Stimulated activated CD4-positive, alpha-beta T cell treated with anti-CD3 and anti-CD28 coated beads, TNF-alpha, amount 100 ng/mL, for 48 hours (primary cell): ENCODE measurements around the gene SLC45A2.
"Not testable (repeated sequence)": the region's sequence is repeated elsewhere in the genome, so short reads cannot be mapped to it uniquely, and the experiment has no call there.

ENCODE experiments used
- DNase-seq, 3 donors: peaks; one replicate each; pipeline ENCODE4 v3.0.0-alpha.2; 2020; ENCODE audit warnings: low read depth in 3 of 3

The SLC45A2 gene

DNA sequence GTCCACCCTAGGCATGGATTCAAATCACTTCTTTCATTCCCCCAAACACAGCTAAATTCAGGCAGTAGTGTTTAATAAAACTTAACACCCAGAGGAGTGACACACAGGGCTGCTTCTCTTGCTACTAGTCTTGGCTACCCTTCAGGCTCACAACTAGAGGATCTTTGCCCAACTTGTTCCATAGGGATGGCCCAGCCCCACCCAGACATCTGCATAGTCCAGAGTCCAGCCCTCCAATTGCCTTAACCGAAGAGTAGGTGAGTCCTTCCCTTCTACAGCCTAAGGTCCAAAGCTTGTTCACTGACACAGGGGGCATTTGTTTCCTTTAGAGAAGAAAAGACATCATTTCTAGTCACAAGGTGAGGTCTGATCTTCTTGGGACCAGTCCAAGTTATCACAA is 63.5 kb downstream of the SLC45A2 start:
- DNase-seq: no peak

DNA sequence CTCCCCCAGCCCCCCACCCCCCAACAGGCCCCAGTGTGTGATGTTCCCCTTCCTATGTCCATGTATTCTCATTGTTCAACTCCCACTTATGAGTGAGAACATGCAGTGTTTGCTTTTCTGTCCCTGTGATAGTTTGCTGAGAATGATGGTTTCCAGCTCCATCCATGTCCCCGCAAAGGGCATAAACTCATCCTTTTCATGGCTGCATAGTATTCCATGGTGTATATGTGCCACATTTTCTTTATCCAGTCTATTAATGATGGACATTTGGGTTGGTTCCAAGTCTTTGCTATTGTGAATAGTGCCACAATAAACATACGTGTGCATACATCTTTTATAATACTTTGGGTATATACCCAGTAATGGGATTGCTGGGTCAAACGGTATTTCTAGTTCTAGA is 69.6 kb downstream of the SLC45A2 start:
- not testable (repeated sequence) for DNase-seq

DNA sequence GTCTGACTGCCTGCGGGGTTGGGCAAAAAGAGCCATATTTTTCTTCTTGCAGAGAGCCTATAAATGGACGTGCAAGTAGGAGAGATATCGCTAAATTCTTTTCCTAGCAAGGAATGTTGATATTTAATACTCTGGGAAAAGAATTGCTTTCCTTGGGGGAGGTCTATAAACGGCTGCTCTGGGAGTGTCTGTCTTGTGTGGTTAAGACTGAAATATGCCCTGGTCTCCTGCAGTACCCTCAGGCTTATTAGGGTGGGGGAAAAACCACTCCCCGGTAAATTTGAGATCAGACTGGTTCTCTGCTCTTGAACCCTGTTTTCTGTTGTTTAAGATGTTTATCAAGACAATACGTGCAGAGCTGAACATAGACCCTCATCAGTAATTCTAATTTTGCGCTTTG is 78.2 kb downstream of the SLC45A2 start:
- DNase-seq: not testable (repeated sequence)

- no peak for DNase-seq
Observed at GRCh38 chr5:33905381-33905780, 79.1 kb downstream of the SLC45A2 start.

DNA sequence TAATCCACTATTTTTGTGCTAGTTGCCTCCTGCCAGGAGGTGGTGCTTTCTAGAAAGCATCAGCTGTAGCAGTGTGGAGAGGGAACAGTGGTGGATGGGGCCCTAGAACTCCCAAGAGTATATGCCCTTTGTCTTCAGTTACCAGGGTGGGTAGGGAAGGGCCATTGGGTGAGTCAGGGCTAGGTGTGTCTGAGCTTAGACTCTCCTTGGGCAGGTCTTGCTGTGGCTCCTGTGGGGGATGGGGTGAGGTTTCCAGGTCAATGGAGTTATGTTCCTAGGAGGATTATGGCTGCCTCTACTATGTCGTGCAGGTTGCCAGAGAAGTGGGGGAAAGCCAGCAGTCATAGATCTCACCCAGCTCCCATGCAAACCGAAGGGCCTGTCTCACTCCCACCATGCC is 81.4 kb downstream of the SLC45A2 start:
- DNase-seq: no peak

DNA sequence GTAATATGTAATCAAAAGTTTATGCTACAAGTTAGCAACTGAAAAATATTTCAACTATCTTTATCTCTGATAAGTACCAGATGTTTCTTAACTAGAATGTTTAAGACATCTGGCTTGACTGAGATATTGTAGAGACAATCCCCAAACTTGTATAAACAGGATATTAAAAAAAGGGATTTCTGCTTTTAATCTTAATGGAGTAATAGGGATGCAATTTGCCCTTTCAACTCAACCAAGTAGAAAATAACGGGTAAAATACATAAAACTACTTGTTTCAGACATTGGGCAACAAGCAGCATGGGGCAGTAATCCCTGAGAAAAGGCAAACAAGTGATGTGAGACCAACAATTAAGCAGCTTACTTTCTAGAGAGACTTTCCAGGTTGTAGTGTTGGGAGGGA is 83.3 kb downstream of the SLC45A2 start:
- no peak for DNase-seq
